Activated T-helper 1 cell treated with anti-CD3 and anti-CD28 coated beads, Interleukin-12 subunit alpha, Interleukin-12 subunit beta, Interleukin-2, Interleukin-4 antibody, amounts not matched to agents 30 ng/mL and 10 ng/mL and 1 ng/mL, durations not matched to agents 14 hours and 24 hours and 36 hours (primary cell): Measurements from ENCODE around the gene NANOS3. TPM values are rescaled to one million over a fixed set of nuclear protein-coding genes. Genes with fewer than 3 reads are reported as not detected.

Experiments
- DNase-seq: peaks from one replicate; pipeline ENCODE4 v3.0.0; 2021; ENCODE audit warnings: low spot score
- H3K27ac Mint-ChIP-seq: one replicate; pipeline ENCODE4 v1.8.0; 2021; ENCODE audit warnings: mild to moderate bottlenecking, mixed read lengths
- H3K27me3 Mint-ChIP-seq: one replicate; pipeline ENCODE4 v1.8.0; 2022; ENCODE audit warnings: mild to moderate bottlenecking, moderate library complexity, mixed read lengths; ENCODE audit not compliant: insufficient read depth
- H3K36me3 Mint-ChIP-seq: one replicate; pipeline ENCODE4 v1.8.0; 2021; ENCODE audit warnings: low read depth, mixed read lengths
- H3K4me1 Mint-ChIP-seq: one replicate; pipeline ENCODE4 v1.8.0; 2021; ENCODE audit warnings: low read depth, mixed read lengths
- H3K4me3 Mint-ChIP-seq: one replicate; pipeline ENCODE4 v1.8.0; 2021; ENCODE audit warnings: mild to moderate bottlenecking, moderate library complexity, mixed read lengths
- H3K9me3 Mint-ChIP-seq: one replicate; pipeline ENCODE4 v1.8.0; 2021; ENCODE audit warnings: mixed read lengths
- intact Hi-C: fragments of 100-400 bp; cut with micrococcal nuclease; formaldehyde crosslinking; loops from one replicate; pipeline ENCODE4 v1.15.1; 2024
- total RNA-seq: library from RNA; stranded (reverse); gene quantifications from 2 replicates; pipeline ENCODE4 v1.2.3, GENCODE V29; 2022

The NANOS3 gene
- 1.5 and 3.1 TPM in 2 replicates for total RNA-seq

DNA sequence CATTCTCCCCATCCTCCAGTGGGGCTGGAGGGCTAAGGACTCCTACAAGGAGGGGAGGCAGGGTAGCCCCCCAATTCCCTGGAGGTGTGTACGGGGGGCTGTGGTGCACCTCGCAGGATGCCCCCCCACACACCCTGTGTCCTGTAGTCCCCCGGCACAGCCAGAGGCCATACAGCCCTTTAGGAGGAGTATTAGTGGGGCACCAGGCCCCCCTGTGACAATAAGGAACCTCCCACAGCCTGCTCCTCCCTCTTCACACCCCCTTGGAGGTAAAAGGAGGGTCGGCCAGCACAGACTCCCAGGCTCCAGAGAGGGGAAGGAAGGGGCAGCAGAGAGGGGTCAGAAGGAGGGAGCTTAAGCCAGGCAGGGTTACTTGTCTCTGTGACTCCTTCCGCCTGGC lies at the start of gene NANOS3:
Gene NANOS3 (plus strand): TSS at position 301 of the 400 bp plus-strand sequence. CDS start 115 bp downstream, outside the sequence.
- peaks cover 16% of the 10 kb centered on the region for H3K4me1 Mint-ChIP-seq
- H3K4me3 Mint-ChIP-seq = no peak within 1 kb of the TSS
- no peak for DNase-seq
- H3K27ac Mint-ChIP-seq = no peak within 1 kb of the TSS
- intact Hi-C loops = no loop called here
- peaks cover 22% of the 10 kb centered on the region for H3K27me3 Mint-ChIP-seq
- no peaks in the 10 kb centered on the region for H3K36me3 Mint-ChIP-seq
- H3K9me3 Mint-ChIP-seq = no peaks in the 10 kb centered on the region

DNA sequence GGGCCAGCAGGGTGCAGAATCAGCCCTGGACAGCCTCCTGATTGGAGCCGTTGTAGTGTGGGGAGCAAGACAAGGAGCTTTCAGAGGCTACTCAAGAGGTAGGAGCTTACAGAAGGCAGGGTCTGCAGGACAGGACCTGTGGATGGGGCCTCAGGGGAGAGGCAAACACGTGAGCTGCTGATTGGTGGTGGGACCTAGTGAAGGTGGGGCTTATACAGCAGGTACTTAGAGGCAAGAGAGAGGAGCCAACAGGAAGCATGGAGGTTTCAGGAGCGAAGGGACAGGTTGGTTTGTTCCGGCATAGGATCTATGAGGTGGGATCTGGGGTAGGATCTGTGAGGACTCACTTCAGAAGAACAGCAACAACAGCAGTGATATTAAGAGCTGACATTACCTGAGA lies 49.3 kb upstream of the NANOS3 start:
- Mint-ChIP-seq H3K27ac (no peak overlapping the region), H3K9me3 (no peaks in the 10 kb centered on the region)
- intact Hi-C loops = no loop called here

DNA sequence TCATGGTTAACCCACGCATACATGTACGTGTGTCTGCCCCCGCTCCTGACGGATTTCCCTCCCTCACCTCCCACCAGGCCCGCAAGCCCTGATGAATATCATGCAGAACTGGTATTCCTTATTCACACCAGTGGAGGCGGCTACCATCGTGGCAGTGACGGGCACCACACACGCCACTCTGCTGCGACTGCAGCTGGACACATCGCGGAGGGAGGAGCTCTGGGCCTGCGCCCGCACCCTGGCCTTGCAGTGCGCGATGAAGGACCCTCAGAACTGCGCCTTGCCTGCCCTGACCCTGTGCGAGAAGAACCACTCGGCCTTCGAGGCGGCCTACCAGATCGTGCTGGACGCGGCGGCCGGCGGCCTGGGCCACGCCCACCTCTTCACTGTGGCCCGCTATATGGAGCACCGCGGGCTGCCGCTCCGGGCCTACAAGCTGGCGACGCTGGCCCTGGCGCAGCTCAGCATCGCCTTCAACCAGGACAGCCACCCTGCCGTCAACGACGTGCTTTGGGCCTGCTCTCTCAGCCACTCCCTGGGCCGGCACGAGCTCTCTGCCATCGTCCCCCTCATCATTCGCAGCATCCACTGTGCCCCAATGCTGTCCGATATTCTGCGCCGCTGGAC lies 46.7 kb upstream of the NANOS3 start:
- H3K4me3 Mint-ChIP-seq = no peak overlapping the region
- no peaks in the 10 kb centered on the region for H3K27me3 Mint-ChIP-seq
- H3K9me3 Mint-ChIP-seq = no peaks in the 10 kb centered on the region
- intact Hi-C loops = no loop called here
- peaks cover 24% of the 10 kb centered on the region for H3K36me3 Mint-ChIP-seq
- no peak for DNase-seq
- no peak overlapping the region for H3K27ac Mint-ChIP-seq
- peaks cover 21% of the 10 kb centered on the region for H3K4me1 Mint-ChIP-seq

More for the DNA sequence above, 49.3 kb upstream of the NANOS3 start:
- Mint-ChIP-seq H3K4me1 (peaks cover 5% of the 10 kb centered on the region), H3K27me3 (no peaks in the 10 kb centered on the region), H3K36me3 (peaks cover 15% of the 10 kb centered on the region), H3K4me3 (no peak overlapping the region)
- no peak for DNase-seq

DNA sequence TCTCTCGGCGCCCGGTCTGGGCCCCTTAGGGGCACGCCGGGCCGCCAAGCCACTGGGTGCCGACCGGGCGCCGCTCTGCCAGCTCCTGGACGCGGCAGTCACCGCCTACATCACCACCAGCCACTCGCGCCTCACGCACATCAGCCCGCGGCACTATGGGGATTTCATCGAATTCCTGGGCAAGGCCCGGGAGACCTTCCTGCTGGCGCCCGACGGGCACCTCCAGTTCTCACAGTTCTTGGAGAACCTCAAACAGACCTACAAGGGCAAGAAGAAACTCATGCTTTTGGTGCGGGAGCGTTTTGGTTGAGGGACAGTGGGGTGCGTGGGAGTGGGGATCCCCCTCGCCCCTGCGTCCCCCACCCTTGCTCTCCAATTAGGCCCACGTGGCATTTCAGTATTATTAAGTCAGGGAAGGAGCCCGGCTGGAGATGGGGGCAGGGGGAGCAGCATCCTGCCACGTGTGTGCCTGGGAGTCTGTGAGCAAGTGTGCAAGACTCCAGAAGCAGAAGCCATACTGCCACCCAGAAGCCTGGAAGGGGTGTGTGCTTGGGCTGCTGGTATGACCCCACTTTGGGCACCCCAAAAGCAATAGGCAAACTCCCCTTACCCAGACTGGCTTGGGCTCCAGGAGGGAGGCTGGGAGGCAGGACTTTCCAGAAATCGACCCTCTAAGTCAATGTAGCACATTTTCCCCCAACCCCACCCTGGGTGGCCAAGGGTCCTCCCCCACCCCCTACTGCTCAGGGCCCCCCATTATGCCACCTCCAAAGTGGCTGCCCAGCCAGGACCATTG lies 46.0 kb upstream of the NANOS3 start:
- Mint-ChIP-seq H3K27me3 (no peaks in the 10 kb centered on the region), H3K27ac (no peak overlapping the region), H3K9me3 (no peaks in the 10 kb centered on the region), H3K4me3 (no peak overlapping the region), H3K36me3 (peaks cover 24% of the 10 kb centered on the region), H3K4me1 (peaks cover 18% of the 10 kb centered on the region)
- intact Hi-C loops = no loop called here
- no peak for DNase-seq

DNA sequence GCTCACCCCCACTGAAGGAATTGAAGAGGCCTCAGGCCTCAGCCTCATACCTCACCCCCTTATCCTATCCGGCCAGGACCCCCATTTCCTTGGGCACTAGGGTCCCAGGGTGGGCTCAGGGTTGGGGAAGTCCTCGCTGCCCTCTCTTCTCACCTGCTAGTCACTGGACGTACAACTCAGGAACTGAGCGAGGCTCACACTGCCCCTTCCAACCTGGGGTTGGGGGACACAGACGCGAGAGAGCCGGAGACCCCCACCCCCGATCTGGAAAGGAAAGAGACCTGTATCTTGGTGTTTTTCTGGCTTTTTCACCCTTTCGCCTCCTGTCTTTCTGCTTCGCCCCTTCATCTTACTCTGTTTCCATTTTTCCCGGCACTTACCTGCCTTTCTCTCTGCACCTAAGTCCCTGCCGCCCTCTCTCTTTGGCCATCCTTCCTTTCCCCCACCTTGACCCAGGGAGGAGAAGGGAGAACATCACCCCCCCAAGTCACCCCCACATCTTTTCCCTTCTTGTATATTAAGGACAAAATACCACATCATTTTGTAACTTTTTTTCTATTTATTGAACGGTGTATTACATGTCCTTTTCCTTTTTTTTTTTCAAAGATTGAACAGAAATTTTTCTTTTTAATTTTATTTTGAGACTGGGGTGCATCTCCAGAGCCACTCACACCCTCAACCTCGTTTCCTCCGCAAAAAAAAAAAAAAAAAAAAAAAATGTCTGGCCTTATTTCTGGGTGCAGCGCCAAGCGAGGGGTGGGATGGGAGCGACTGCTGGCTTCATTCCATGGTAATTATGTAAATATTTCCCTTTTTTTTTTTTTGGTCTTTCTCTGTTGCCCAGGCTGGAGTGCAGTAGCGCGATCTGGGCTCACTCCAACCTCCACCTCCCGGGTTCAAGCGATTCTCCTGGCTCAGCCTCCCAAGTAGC lies 45.1 kb upstream of the NANOS3 start:
- no peaks in the 10 kb centered on the region for H3K27me3 Mint-ChIP-seq
- intact Hi-C loops = loop anchor here (2.0 kb wide), 1 partner anchor 15 kb away; no protein-coding TSS in a partner anchor
- H3K36me3 Mint-ChIP-seq = peaks cover 22% of the 10 kb centered on the region
- no peak for DNase-seq
- no peak overlapping the region for H3K27ac Mint-ChIP-seq
- no peaks in the 10 kb centered on the region for H3K9me3 Mint-ChIP-seq
- H3K4me1 Mint-ChIP-seq = peaks cover 20% of the 10 kb centered on the region
- no peak overlapping the region for H3K4me3 Mint-ChIP-seq

DNA sequence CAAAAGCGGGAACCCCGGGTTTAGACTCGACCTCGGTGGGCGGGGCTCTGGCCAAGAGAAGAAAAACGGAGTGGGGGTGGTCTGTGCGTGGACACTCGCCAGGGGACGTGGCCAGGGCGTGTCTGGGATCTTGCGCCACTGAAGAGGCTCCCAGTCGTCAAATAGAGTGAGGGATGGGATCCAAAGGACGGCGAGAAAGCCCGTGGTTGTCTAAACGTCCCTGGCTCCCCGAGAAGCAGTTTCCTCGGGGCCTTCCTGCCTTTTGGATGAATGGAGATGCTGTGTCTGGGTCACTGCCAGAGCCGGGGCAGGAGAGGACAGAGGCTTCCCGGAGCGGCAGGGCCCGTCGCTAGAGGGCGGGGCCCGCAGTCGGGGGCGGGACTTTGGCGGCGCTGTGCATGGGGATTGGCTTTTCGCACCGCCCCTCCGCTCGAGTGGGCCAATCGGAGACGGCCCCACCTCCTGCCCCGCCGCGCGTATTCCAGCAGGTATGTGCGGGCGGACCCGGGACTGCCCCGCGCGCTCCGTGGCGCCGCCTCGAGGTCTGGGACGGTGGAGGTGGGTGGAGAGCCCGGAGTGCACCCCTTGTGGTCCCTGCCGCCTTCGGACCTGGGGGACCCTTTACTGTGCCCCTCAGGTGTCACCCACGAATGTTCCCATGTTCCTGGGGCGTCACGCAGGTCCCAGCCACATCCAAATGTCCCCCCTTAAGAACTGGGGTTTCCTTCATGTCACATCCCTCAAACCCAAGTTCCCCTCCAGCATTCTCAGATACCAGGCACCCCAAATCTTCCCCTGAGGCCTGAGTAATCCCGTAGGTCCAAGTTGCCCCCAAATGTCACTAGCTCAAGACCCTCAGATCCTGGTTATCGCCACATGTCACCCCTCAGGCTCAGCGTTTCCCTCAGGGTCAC lies 43.3 kb upstream of the NANOS3 start:
- H3K36me3 Mint-ChIP-seq = peaks cover 24% of the 10 kb centered on the region
- peak overlapping the region; percentile 86 for H3K27ac Mint-ChIP-seq
- H3K4me1 Mint-ChIP-seq = peaks cover 32% of the 10 kb centered on the region
- intact Hi-C loops = loop anchor here (1.0 to 2.0 kb wide), 2 partner anchors 13 to 38 kb away; partner anchors contain the start of gene ZSWIM4
- H3K4me3 Mint-ChIP-seq = peak overlapping the region; percentile 76
- H3K9me3 Mint-ChIP-seq = no peaks in the 10 kb centered on the region
- H3K27me3 Mint-ChIP-seq = no peaks in the 10 kb centered on the region
- DNase-seq = peak; percentile 91

DNA sequence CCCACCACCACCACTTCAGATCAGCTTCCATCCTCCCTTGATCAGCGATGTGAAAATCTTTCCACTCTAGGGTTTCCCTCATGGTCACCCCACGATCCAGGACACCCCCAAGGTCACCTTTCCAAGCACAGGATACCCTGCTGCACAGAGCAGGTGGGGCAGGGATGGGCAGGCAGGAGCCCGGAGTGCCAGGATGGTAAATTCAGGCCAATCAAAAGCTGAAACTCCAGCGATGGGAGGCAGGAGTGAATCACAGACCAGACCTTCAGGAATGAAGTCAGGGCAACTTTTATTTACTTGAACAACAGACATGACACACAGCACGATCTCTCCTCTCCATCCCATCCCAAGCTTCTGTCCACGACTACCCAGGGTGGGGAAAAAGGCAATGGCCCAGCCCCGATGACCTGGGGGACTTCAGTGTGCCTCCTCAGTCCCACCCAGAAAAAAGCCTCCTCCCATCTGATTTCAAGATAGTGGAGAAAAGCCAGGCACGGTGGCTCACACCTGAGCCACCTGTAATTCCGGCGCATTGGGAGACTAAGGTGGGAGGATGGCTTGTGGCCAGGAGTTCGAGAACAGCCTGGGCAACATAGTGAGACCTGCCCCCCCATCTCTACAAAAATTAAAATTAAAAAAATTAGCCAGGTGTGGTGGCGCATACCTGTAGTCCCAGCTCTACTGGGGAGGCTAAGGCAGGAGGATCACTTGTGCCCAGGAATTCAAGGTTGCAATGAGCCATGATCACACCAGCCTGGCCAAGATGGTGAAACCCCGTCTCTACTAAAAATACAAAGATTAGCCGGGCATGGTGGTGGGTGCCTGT lies 42.5 kb upstream of the NANOS3 start:
- Mint-ChIP-seq H3K4me3 (peak overlapping the region; percentile 76), H3K36me3 (peaks cover 22% of the 10 kb centered on the region), H3K27ac (peak overlapping the region; percentile 84), H3K27me3 (no peaks in the 10 kb centered on the region), H3K4me1 (peaks cover 37% of the 10 kb centered on the region), H3K9me3 (no peaks in the 10 kb centered on the region)
- DNase-seq = no peak
- intact Hi-C loops = loop anchor here (5.0 kb wide), 3 partner anchors 87 to 682 kb away; partner anchors contain the start of genes ADGRE5, IER2 and STX10

DNA sequence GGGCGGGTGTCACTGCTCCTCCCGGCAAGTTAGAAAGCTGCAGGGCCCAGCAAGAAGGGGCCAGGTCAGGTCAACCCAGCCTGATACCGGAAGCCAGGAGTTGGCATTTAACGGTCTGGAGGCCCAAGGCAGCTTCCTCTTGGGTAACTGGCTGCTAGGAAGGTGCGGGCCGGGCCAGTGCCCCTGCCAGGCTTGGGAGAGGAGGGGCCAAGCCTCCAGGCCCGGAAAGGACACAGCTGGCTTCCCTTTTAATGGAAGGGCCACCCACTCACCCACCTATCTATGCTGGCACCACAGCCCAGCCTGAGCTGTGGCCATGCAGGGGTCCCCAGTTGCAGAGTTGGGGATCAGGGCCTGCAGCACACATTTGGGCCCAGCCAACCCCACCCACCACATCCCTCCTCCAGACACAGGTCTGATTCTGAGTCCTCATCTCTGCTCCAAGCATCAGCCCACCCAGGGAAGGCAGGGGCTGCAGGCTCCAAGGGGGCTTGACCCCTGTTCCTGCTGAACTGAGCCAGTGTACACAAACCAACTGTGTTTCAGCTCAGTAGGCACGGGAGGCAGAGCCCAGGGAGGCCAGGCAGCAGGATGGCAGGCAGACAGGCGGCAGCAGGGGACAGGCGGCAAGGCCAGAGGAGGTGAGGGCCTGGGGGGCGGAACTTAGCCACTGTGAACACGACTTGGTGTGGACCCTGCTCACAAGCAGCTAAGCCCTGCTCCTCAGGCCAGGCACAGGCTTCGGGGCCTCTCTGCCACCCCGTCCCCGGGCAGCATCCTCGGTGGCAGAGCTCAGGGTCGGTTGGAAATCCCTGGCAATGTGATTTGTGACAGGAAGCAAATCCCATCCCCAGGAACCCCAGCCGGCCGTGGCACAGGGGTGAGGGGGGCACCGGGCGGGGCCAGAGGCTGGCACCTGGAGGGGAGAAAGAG lies 40.9 kb upstream of the NANOS3 start:
- H3K36me3 Mint-ChIP-seq = peaks cover 30% of the 10 kb centered on the region

DNA sequence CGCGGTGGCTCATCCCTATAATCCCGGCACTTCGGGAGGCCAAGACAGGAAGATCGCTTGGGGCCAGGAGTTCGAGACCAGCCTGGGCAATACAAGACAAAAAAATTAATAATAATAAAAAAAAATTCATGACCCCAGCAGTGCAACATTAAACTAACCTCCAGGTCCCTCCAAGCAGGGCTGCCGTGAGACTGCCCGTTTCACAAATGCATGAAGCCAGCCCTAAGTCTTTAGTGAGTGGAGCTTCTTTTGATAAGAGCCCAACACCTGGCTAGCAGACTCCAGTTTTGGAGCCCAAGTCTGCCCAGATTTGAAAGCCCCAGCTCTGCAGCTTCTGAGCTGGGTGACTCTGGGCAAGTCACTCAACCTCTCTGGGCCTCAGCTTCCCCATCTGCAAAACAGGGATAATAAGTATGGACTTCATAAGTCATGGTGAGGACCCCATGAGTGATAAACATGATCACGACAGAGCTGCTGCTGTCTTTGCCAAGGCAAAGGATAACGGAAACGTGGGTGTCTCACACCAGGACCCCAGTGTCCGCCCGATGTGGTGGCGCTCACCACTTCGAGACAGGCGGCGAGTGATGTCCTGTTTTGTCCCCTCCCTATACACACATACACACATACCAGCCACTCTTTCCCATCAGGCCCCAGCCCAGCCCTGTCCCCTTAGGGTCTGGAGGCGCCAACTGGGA lies 38.4 kb upstream of the NANOS3 start:
- intact Hi-C loops = loop anchor here (1.0 to 5.0 kb wide), 9 partner anchors 9 to 686 kb away; partner anchors contain the start of genes ADGRE5, C19orf53, IER2 and STX10
- no peak for DNase-seq
- peaks cover 23% of the 10 kb centered on the region for H3K36me3 Mint-ChIP-seq
- no peaks in the 10 kb centered on the region for H3K9me3 Mint-ChIP-seq
- H3K27me3 Mint-ChIP-seq = no peaks in the 10 kb centered on the region
- H3K27ac Mint-ChIP-seq = peak overlapping the region; percentile 99
- peak overlapping the region; percentile 93 for H3K4me3 Mint-ChIP-seq
- peaks cover 41% of the 10 kb centered on the region for H3K4me1 Mint-ChIP-seq

More for the DNA sequence above, 40.9 kb upstream of the NANOS3 start:
- Mint-ChIP-seq H3K27me3 (no peaks in the 10 kb centered on the region), H3K4me1 (peaks cover 47% of the 10 kb centered on the region), H3K27ac (peak overlapping the region; percentile 99), H3K9me3 (no peaks in the 10 kb centered on the region), H3K4me3 (peak overlapping the region; percentile 84)
- DNase-seq = no peak
- intact Hi-C loops = loop anchor here (5.0 kb wide), 3 partner anchors 89 to 684 kb away; partner anchors contain the start of genes ADGRE5, IER2 and STX10
